ENCODE data around the gene MATR3. TPM values are rescaled to one million over a fixed set of nuclear protein-coding genes. Genes with fewer than 3 reads are reported as not detected.

MATR3 gene
- total RNA-seq, 1 donor: 163 TPM

Small RNA genes within 50 kb of the gene (small RNA-seq; reads per million reads assigned to genes)
- gene RNA5SP195: not detected
- gene SNORA74A: 730 reads per million, percentile 99 among the genes with 10 or more reads in this experiment
- 66.3 reads per million, percentile 97 among the genes with 10 or more reads in this experiment for gene SNORA74D

Other genes with a start within 250 kb of the MATR3 start
- 105 TPM for gene SIL1, start 95.4 kb upstream of the MATR3 start, total RNA-seq
- gene PAIP2, start 48.1 kb downstream of the MATR3 start, total RNA-seq: 70.6 TPM
- gene SLC23A1, start 89.6 kb downstream of the MATR3 start, total RNA-seq: 7.0 TPM
- 90.8 TPM for gene MZB1, start 96.2 kb downstream of the MATR3 start, total RNA-seq
- gene PROB1, start 101.4 kb downstream of the MATR3 start, total RNA-seq: 2.4 TPM
- gene SPATA24, start 110.3 kb downstream of the MATR3 start, total RNA-seq: 2.2 TPM
- 4.6 TPM for gene DNAJC18, start 145.8 kb downstream of the MATR3 start, total RNA-seq
- gene ECSCR, start 169.0 kb downstream of the MATR3 start, total RNA-seq: not detected
- under 0.01 TPM for gene SMIM33, start 177.3 kb downstream of the MATR3 start, total RNA-seq
- 353 TPM for gene STING1, start 189.0 kb downstream of the MATR3 start, total RNA-seq